B cell (primary cell): ENCODE measurements around the gene TIMM50. TPM values are rescaled to one million over a fixed set of nuclear protein-coding genes. Genes with fewer than 3 reads are reported as not detected.
"Not testable (repeated sequence)": the region's sequence is repeated elsewhere in the genome, so short reads cannot be mapped to it uniquely, and the experiment has no call there.

Experiments used
- ATAC-seq: fragments of 200-7000 bp; cut with Tn5 transposase; one replicate; pipeline ENCODE4 v1.10.0; 2021; ENCODE audit warnings: low read depth, mild to moderate bottlenecking, moderate number of reproducible peaks, moderate library complexity
- CTCF ChIA-PET: fragments of 350-600 bp; sonication (Branson Sonifier 250); formaldehyde crosslinking; loops from one replicate; lab custom pipeline; 2021; ENCODE audit warnings: antibody characterized with exemption, inconsistent platforms; lab: Charles Lee
- POLR2A ChIA-PET: fragments of 350-600 bp; sonication (Branson Sonifier 250); formaldehyde crosslinking; loops from one replicate; lab custom pipeline; 2021; ENCODE audit warnings: antibody characterized with exemption; lab: Charles Lee
- DNase-seq: peaks from one replicate; pipeline ENCODE4 v3.0.0; 2013
- H2AFZ ChIP-seq: 2 replicates; pipeline ENCODE4 v1.6.1; 2012; ENCODE audit warnings: mild to moderate bottlenecking, low read depth, low read length; ENCODE audit not compliant: insufficient read depth, poor library complexity, severe bottlenecking
- H3K27ac ChIP-seq, 2 donors: 1 replicate in 1 of 2; 2 replicates in 1 of 2; pipeline ENCODE4 v1.5.1; 2012 to 2013; ENCODE audit warnings: low read length in 2 of 2, mild to moderate bottlenecking in 2 of 2, moderate library complexity in 1 of 2
- H3K27me3 ChIP-seq, 4 experiments: fragments of 200-600 bp in 1 of 4; sonication (generic) in 1 of 4; replicated peaks in 1 of 4; 1 replicate in 2 of 4; 2 replicates in 2 of 4; pipeline versions ENCODE4 v1.6.1 to v1.7.0; 2013 to 2016; ENCODE audit warnings: low read length in 3 of 4, mild to moderate bottlenecking in 2 of 4, mixed read lengths in 1 of 4, moderate library complexity in 1 of 4; ENCODE audit not compliant: insufficient read depth in 4 of 4, control insufficient read depth in 3 of 4; ENCODE audit errors: control extremely low read depth in 1 of 4
- H3K36me3 ChIP-seq, 2 experiments: replicated peaks in 1 of 2; 1 replicate in 1 of 2; 2 replicates in 1 of 2; pipeline versions ENCODE4 v1.6.1 to v1.7.1; 2013; ENCODE audit warnings: low read length in 1 of 2; ENCODE audit not compliant: insufficient read depth in 2 of 2, control insufficient read depth in 1 of 2; ENCODE audit errors: control extremely low read depth in 1 of 2, extremely low read depth in 1 of 2
- H3K4me1 ChIP-seq, 2 donors: fragments of 200-600 bp in 1 of 2; sonication (generic) in 1 of 2; 1 replicate in 1 of 2; 2 replicates in 1 of 2; pipeline versions ENCODE4 v1.5.1 to v1.6.1; 2013 to 2017; ENCODE audit warnings: low read length in 2 of 2; ENCODE audit not compliant: control insufficient read depth in 2 of 2, insufficient read depth in 2 of 2
- H3K4me2 ChIP-seq: replicated peaks from 2 replicates; pipeline ENCODE3; 2012; ENCODE audit warnings: mild to moderate bottlenecking, low read depth, low read length; ENCODE audit not compliant: poor library complexity, severe bottlenecking
- H3K4me3 ChIP-seq, 5 experiments: fragments of 200-600 bp in 1 of 5; sonication (generic) in 1 of 5; 1 replicate in 3 of 5; 2 replicates in 2 of 5; pipeline versions ENCODE4 v1.5.1 to v1.7.0; 2011 to 2016; ENCODE audit warnings: low read length in 4 of 5, mild to moderate bottlenecking in 4 of 5, low read depth in 2 of 5, control low read depth in 1 of 5, moderate library complexity in 1 of 5; ENCODE audit not compliant: insufficient read depth in 1 of 5; ENCODE audit errors: control extremely low read depth in 1 of 5, extremely low read depth in 1 of 5
- H3K79me2 ChIP-seq: fragments of 200-600 bp; sonication (generic); one replicate; pipeline ENCODE4 v1.6.0; 2016; ENCODE audit warnings: low read length; ENCODE audit not compliant: control insufficient read depth, insufficient read depth
- H3K9ac ChIP-seq: fragments of 200-600 bp; sonication (generic); 2 replicates; pipeline ENCODE4 v1.6.1; 2017; ENCODE audit warnings: mild to moderate bottlenecking, low read length, moderate library complexity
- H3K9me3 ChIP-seq, 3 donors: one replicate each; pipeline versions ENCODE4 v1.6.1 to v1.7.1; 2013; ENCODE audit warnings: low read length in 2 of 3; ENCODE audit not compliant: control insufficient read depth in 2 of 3, insufficient read depth in 1 of 3; ENCODE audit errors: control extremely low read depth in 1 of 3
- H4K20me1 ChIP-seq: 2 replicates; pipeline ENCODE4 v1.6.0; 2012; ENCODE audit warnings: mild to moderate bottlenecking, low read length; ENCODE audit not compliant: insufficient read depth, control insufficient read depth, poor library complexity, severe bottlenecking
- H3K27ac Mint-ChIP-seq: one replicate; pipeline ENCODE4 v1.8.0; 2021; ENCODE audit warnings: mixed read lengths
- H3K27me3 Mint-ChIP-seq: one replicate; pipeline ENCODE4 v1.8.0; 2021; ENCODE audit warnings: mixed read lengths
- H3K4me1 Mint-ChIP-seq: one replicate; pipeline ENCODE4 v1.8.0; 2021; ENCODE audit warnings: mixed read lengths
- H3K4me3 Mint-ChIP-seq: one replicate; pipeline ENCODE4 v1.8.0; 2021; ENCODE audit warnings: mixed read lengths
- H3K9me3 Mint-ChIP-seq: one replicate; pipeline ENCODE4 v1.8.0; 2022; ENCODE audit warnings: mixed read lengths; ENCODE audit not compliant: insufficient read depth
- CTCF ChIP-seq: fragments of 200-600 bp; IDR thresholded peaks from one replicate; pipeline ENCODE4 v1.8.0; 2022; ENCODE audit warnings: antibody characterized with exemption, mild to moderate bottlenecking
- EZH2 ChIP-seq: IDR thresholded peaks from 2 replicates; pipeline ENCODE4 v1.6.1; 2012; ENCODE audit warnings: borderline replicate concordance, low read depth, mild to moderate bottlenecking, moderate library complexity, low read length; ENCODE audit not compliant: insufficient read depth, poor library complexity, severe bottlenecking
- whole genome bisulfite sequencing: methylation state at CpG from one replicate; pipeline ENCODE4 v1.1.5; 2013; ENCODE audit warnings: missing lambda C conversion rate; ENCODE audit not compliant: insufficient coverage; 5-methylcytosine and 5-hydroxymethylcytosine counted together
- intact Hi-C: fragments of 100-400 bp; cut with micrococcal nuclease; formaldehyde crosslinking; loops from one replicate; pipeline ENCODE4 v1.10.0; 2022
- polyA plus RNA-seq: library from polyadenylated mRNA; depleted of rRNA; stranded (reverse); fragments of >200 nt; gene quantifications from 2 replicates; pipeline ENCODE4 v1.2.3, GENCODE V29; 2012
- total RNA-seq, 2 donors: library from RNA; stranded (reverse); fragments of 120-200 nt in 1 of 2; gene quantifications; 1 replicate in 1 of 2; 2 replicates in 1 of 2; pipeline versions ENCODE4 v1.2.3 to v1.2.4, GENCODE V29; 2013 to 2022

The TIMM50 gene
- total and polyA plus RNA-seq, 2 donors (not counting 1 experiment from before 2014, with no cell fraction given) = 25.7 to 55.3 TPM

- intact Hi-C loops = loop anchor here (10.0 kb wide), 1 partner anchor 386 kb away; the partner anchor contains the start of gene DYRK1B
- Mint-ChIP-seq H3K9me3 (no peaks in the 10 kb centered on the region), H3K27ac (peak overlapping the region; percentile 91), H3K4me3 (peak overlapping the region; percentile 71), H3K27me3 (no peaks in the 10 kb centered on the region), H3K4me1 (peaks cover 73% of the 10 kb centered on the region)
- Histone ChIP-seq H2AFZ (no peak overlapping the region), H3K36me3 (peaks cover 0 to 31% of the 10 kb centered on the region in 2 experiments), H3K27me3 (no peaks in the 10 kb centered on the region), H3K27ac (peak overlapping the region in 1 of 2 donors; percentile 58), H4K20me1 (peaks cover 74% of the 10 kb centered on the region), H3K4me3 (no peak overlapping the region), H3K9me3 (no peaks in the 10 kb centered on the region), H3K79me2 (peaks cover 94% of the 10 kb centered on the region), H3K9ac (no peak overlapping the region), H3K4me2 (peak overlapping the region; percentile 43), H3K4me1 (peaks cover 42 to 53% of the 10 kb centered on the region in 2 donors)
- no peak for ATAC-seq
- WGBS = 66% methylated on average over 6 of the region's 8 CpGs
- DNase-seq = no peak
- ChIA-PET POLR2A (no interaction called here), CTCF (interaction anchor here (1.5 kb wide), 1 partner anchor 25 kb away, joined by 5 read pairs; no protein-coding TSS in a partner anchor)
- TF ChIP-seq CTCF (no peak), EZH2 (no peak)
Measured at GRCh38 chr19:39449116-39449797, 31.4 kb upstream of the TIMM50 start.

GRCh38 chr19:39451257-39451656 lies 29.4 kb upstream of the TIMM50 start:
- Histone ChIP-seq H3K79me2 (peaks cover 95% of the 10 kb centered on the region), H4K20me1 (peaks cover 86% of the 10 kb centered on the region), H3K36me3 (peaks cover 0 to 39% of the 10 kb centered on the region in 2 experiments), H3K4me1 (peaks cover 35 to 43% of the 10 kb centered on the region in 2 donors)
- H3K4me3 Mint-ChIP-seq, CTCF ChIA-PET, H3K27me3 ChIP-seq, H3K4me3 ChIP-seq, intact Hi-C loops, POLR2A ChIA-PET, H3K9ac ChIP-seq, H3K4me2 ChIP-seq, H3K27me3 Mint-ChIP-seq, H3K27ac Mint-ChIP-seq, DNase-seq, H2AFZ ChIP-seq, H3K9me3 Mint-ChIP-seq, ATAC-seq, H3K27ac ChIP-seq, H3K9me3 ChIP-seq: not testable (repeated sequence)
- 96% methylated on average over 7 of the region's 8 CpGs for WGBS
- H3K4me1 Mint-ChIP-seq = peaks cover 62% of the 10 kb centered on the region
